ENCODE data around the gene DNAH17. TPM values are rescaled to one million over a fixed set of nuclear protein-coding genes. Genes with fewer than 3 reads are reported as not detected.

Gene DNAH17
- total and polyA plus RNA-seq, 2 of the 13 experiments (the other 11 are each of a cell fraction or from before 2014, with no cell fraction given) = 0.86 to 1.6 TPM

DNA sequence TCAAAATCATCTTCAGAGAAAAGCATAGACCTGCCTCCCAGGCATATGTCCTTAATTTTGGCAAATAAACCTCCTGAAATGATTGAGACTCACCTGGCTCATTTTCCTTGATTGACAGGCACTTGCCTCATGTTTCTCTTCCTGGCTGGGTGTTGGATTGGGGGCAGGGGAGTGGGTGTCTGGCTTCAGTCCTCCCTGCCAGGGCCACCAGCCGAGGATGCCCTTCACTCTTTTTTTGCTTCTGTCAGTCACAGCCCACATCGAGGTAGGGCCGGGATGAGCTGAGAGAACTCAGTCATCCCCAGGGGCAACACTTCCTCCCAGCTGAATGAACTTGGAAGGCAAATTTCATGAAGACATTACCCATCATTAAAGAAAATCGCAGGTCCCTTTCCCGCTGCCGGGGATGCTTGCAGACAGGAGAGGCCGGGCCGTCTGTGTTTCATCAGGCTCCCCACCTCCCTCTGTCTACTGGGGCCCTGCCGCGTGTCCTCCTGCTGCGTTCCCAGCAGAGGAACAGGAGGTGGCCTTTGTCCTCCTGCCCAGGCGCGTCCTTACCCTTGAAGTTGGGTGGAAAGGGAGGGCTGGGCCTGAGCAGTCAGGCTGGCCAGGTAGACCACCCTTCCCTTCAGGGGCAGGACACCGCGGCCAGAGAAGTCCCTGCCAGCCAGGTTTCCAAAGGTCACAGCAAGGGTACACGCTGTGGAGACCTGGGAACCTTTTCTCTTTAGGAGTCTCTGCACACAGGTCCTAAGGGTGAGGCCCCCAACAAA is 11.2 kb upstream of the DNAH17 start (continued):
- TF ChIP-seq MXD4 (CRISPR knock-in tag; IDR thresholded peaks at IDR 0.05) (peak; percentile 74; the same call in 1 of the 2 replicates), IRX3 (CRISPR knock-in tag; IDR thresholded peaks at IDR 0.05; ENCODE audit: borderline replicate concordance, low read depth) (no peak), ZNF432 (CRISPR knock-in tag; IDR thresholded peaks at IDR 0.05; ENCODE audit: borderline replicate concordance) (no peak), CENPT (CRISPR knock-in tag; IDR thresholded peaks at IDR 0.05; ENCODE audit: low read depth) (no peak), RBM22 (optimal IDR thresholded peaks at IDR 0.05; ENCODE audit: low read length) (no peak), ZNF780A (CRISPR knock-in tag; IDR thresholded peaks at IDR 0.05) (no peak), ZNF143 (CRISPR knock-in tag; IDR thresholded peaks at IDR 0.05) (no peak), ZBTB38 (CRISPR knock-in tag; IDR thresholded peaks at IDR 0.05) (peak; percentile 79), TEAD3 (CRISPR knock-in tag; optimal IDR thresholded peaks at IDR 0.05; ENCODE audit: borderline replicate concordance) (peak; percentile 59), SPEN (CRISPR knock-in tag; IDR thresholded peaks at IDR 0.05; ENCODE audit: low read depth) (peak; percentile 82; the same call in 1 of the 2 replicates), ZNF746 (CRISPR knock-in tag; IDR thresholded peaks at IDR 0.05) (0 out of 2 replicates have a peak, but pooled peaks have one; percentile 66), ZFP62 (CRISPR knock-in tag; IDR thresholded peaks at IDR 0.05) (no peak), RBM39 (IDR thresholded peaks at IDR 0.05; ENCODE audit: low read depth, low read length, poor library complexity, severe bottlenecking) (no peak), NPAS2 (CRISPR knock-in tag; IDR thresholded peaks at IDR 0.05; ENCODE audit: borderline replicate concordance) (no peak), XBP1 (CRISPR knock-in tag; IDR thresholded peaks at IDR 0.05) (no peak; the same call in 1 of the 2 replicates), ADNP (CRISPR knock-in tag; IDR thresholded peaks at IDR 0.05) (0 out of 2 replicates have a peak, but pooled peaks have one; percentile 62), SOX13 (IDR thresholded peaks at IDR 0.05) (no peak), SOX13 (CRISPR knock-in tag; conservative IDR thresholded peaks at IDR 0.05 in 1 of 2, IDR thresholded peaks at IDR 0.05 in 1 of 2) (peak in 1 of 2 experiments; percentile 52; a peak in 2 of 4 replicates)
- TF ChIP-seq, protein P1, sequence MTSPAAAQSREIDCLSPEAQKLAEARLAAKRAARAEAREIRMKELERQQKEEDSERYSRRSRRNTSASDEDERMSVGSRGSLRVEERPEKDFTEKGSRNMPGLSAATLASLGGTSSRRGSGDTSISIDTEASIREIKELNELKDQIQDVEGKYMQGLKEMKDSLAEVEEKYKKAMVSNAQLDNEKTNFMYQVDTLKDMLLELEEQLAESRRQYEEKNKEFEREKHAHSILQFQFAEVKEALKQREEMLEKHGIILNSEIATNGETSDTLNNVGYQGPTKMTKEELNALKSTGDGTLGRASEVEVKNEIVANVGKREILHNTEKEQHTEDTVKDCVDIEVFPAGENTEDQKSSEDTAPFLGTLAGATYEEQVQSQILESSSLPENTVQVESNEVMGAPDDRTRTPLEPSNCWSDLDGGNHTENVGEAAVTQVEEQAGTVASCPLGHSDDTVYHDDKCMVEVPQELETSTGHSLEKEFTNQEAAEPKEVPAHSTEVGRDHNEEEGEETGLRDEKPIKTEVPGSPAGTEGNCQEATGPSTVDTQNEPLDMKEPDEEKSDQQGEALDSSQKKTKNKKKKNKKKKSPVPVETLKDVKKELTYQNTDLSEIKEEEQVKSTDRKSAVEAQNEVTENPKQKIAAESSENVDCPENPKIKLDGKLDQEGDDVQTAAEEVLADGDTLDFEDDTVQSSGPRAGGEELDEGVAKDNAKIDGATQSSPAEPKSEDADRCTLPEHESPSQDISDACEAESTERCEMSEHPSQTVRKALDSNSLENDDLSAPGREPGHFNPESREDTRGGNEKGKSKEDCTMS (CRISPR knock-in tag; conservative IDR thresholded peaks at IDR 0.05) = no peak
- TF ChIP-seq, protein P2, sequence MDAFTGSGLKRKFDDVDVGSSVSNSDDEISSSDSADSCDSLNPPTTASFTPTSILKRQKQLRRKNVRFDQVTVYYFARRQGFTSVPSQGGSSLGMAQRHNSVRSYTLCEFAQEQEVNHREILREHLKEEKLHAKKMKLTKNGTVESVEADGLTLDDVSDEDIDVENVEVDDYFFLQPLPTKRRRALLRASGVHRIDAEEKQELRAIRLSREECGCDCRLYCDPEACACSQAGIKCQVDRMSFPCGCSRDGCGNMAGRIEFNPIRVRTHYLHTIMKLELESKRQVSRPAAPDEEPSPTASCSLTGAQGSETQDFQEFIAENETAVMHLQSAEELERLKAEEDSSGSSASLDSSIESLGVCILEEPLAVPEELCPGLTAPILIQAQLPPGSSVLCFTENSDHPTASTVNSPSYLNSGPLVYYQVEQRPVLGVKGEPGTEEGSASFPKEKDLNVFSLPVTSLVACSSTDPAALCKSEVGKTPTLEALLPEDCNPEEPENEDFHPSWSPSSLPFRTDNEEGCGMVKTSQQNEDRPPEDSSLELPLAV (CRISPR knock-in tag; conservative IDR thresholded peaks at IDR 0.05; ENCODE audit: low read depth) = no peak
- TF ChIP-seq, protein P3, sequence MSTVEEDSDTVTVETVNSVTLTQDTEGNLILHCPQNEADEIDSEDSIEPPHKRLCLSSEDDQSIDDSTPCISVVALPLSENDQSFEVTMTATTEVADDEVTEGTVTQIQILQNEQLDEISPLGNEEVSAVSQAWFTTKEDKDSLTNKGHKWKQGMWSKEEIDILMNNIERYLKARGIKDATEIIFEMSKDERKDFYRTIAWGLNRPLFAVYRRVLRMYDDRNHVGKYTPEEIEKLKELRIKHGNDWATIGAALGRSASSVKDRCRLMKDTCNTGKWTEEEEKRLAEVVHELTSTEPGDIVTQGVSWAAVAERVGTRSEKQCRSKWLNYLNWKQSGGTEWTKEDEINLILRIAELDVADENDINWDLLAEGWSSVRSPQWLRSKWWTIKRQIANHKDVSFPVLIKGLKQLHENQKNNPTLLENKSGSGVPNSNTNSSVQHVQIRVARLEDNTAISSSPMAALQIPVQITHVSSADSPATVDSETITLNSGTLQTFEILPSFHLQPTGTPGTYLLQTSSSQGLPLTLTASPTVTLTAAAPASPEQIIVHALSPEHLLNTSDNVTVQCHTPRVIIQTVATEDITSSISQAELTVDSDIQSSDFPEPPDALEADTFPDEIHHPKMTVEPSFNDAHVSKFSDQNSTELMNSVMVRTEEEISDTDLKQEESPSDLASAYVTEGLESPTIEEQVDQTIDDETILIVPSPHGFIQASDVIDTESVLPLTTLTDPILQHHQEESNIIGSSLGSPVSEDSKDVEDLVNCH (CRISPR knock-in tag; IDR thresholded peaks at IDR 0.05) = no peak
- TF ChIP-seq, protein P4, sequence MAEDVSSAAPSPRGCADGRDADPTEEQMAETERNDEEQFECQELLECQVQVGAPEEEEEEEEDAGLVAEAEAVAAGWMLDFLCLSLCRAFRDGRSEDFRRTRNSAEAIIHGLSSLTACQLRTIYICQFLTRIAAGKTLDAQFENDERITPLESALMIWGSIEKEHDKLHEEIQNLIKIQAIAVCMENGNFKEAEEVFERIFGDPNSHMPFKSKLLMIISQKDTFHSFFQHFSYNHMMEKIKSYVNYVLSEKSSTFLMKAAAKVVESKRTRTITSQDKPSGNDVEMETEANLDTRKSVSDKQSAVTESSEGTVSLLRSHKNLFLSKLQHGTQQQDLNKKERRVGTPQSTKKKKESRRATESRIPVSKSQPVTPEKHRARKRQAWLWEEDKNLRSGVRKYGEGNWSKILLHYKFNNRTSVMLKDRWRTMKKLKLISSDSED (CRISPR knock-in tag; IDR thresholded peaks at IDR 0.05) = no peak

Data from HepG2 (cell line).